Lower leg skin (tissue), 3 donors: Measurements from ENCODE around the gene RAP1A.

Source experiments
- POLR2A ChIP-seq, 2 donors: fragments of 450-650 bp; IDR thresholded peaks; one replicate each; pipeline ENCODE4 v1.6.1; 2016 to 2017; ENCODE audit warnings: antibody characterized with exemption in 2 of 2, mild to moderate bottlenecking in 1 of 2, moderate library complexity in 1 of 2
- TF ChIP-seq, protein P1 (sequence below), 3 donors: fragments of 450-650 bp; IDR thresholded peaks; one replicate each; pipeline ENCODE4 v1.5.1; 2016; ENCODE audit warnings: antibody characterized with exemption in 3 of 3, mild to moderate bottlenecking in 3 of 3, moderate library complexity in 2 of 3

DNA sequence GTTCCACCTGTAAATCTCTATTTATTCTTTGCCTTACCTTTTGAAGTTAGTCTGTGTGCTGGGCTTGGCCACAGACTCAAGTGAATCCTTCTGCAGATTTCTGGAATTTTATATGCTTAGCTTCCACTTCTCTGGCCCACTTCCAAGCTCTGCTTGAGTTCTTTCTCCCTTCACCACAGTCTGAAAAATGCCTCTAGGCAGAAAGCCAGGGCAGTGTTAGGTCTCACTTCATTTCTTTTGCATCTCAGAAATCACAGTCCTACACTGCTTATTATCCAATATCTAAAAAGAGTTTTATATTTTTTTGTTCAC lies 70.7 kb downstream of the RAP1A start:
- no peak for TF ChIP-seq POLR2A (IDR thresholded peaks at IDR 0.05)
- TF ChIP-seq, protein P1, sequence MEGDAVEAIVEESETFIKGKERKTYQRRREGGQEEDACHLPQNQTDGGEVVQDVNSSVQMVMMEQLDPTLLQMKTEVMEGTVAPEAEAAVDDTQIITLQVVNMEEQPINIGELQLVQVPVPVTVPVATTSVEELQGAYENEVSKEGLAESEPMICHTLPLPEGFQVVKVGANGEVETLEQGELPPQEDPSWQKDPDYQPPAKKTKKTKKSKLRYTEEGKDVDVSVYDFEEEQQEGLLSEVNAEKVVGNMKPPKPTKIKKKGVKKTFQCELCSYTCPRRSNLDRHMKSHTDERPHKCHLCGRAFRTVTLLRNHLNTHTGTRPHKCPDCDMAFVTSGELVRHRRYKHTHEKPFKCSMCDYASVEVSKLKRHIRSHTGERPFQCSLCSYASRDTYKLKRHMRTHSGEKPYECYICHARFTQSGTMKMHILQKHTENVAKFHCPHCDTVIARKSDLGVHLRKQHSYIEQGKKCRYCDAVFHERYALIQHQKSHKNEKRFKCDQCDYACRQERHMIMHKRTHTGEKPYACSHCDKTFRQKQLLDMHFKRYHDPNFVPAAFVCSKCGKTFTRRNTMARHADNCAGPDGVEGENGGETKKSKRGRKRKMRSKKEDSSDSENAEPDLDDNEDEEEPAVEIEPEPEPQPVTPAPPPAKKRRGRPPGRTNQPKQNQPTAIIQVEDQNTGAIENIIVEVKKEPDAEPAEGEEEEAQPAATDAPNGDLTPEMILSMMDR (IDR thresholded peaks at IDR 0.05): no peak
